MM.1S (cell line): ENCODE measurements around the gene MAGI1.

Experiments used
- DNase-seq: peaks from one replicate; pipeline ENCODE4 v3.0.0-alpha.2; 2015
- H2AFZ ChIP-seq: fragments of 300-600 bp; sonication (generic); 2 replicates; pipeline ENCODE4 v1.6.0; 2016; ENCODE audit warnings: antibody characterized with exemption, low read length
- H3F3A ChIP-seq: fragments of 300-600 bp; sonication (generic); 2 replicates; pipeline ENCODE4 v1.6.1; 2016; ENCODE audit warnings: mild to moderate bottlenecking, antibody characterized with exemption, low read length, moderate library complexity, mixed read lengths; ENCODE audit not compliant: insufficient read depth
- H3K27ac ChIP-seq: fragments of 300-600 bp; sonication (generic); 2 replicates; pipeline ENCODE4 v1.5.1; 2016; ENCODE audit warnings: mild to moderate bottlenecking, low read length
- H3K27me3 ChIP-seq: fragments of 300-600 bp; sonication (generic); replicated peaks from 2 replicates; pipeline ENCODE4 v1.6.0; 2016; ENCODE audit warnings: low read length; ENCODE audit not compliant: insufficient read depth
- H3K36me3 ChIP-seq: fragments of 300-600 bp; sonication (generic); replicated peaks from 2 replicates; pipeline ENCODE4 v1.6.1; 2016; ENCODE audit warnings: mild to moderate bottlenecking, low read length, mixed read lengths; ENCODE audit not compliant: insufficient read depth
- H3K4me1 ChIP-seq: fragments of 300-600 bp; sonication (generic); 2 replicates; pipeline ENCODE4 v1.6.1; 2016; ENCODE audit warnings: low read length, mixed read lengths
- H3K4me2 ChIP-seq: fragments of 300-600 bp; sonication (generic); 2 replicates; pipeline ENCODE4 v1.6.0; 2016; ENCODE audit warnings: low read depth, low read length
- H3K4me3 ChIP-seq: fragments of 300-600 bp; sonication (generic); 2 replicates; pipeline ENCODE4 v1.5.1; 2016; ENCODE audit warnings: low read length, mixed read lengths
- H3K79me2 ChIP-seq: fragments of 300-600 bp; sonication (generic); 2 replicates; pipeline ENCODE4 v1.6.1; 2016; ENCODE audit warnings: mixed run types, low read length, mixed read lengths
- H3K9ac ChIP-seq: fragments of 300-600 bp; sonication (generic); 2 replicates; pipeline ENCODE4 v1.6.1; 2016; ENCODE audit warnings: low read length, mixed read lengths
- H3K9me2 ChIP-seq: fragments of 300-600 bp; sonication (generic); replicated peaks from 2 replicates; pipeline ENCODE4 v1.6.1; 2016; ENCODE audit warnings: mild to moderate bottlenecking, low read length, mixed read lengths; ENCODE audit not compliant: insufficient read depth
- H3K9me3 ChIP-seq: fragments of 300-600 bp; sonication (generic); replicated peaks from 2 replicates; pipeline ENCODE4 v1.6.1; 2016; ENCODE audit warnings: mild to moderate bottlenecking, low read length, mixed read lengths; ENCODE audit not compliant: insufficient read depth
- H4K20me1 ChIP-seq: fragments of 300-600 bp; sonication (generic); 2 replicates; pipeline ENCODE4 v1.6.1; 2016; ENCODE audit warnings: mild to moderate bottlenecking, low read length, moderate library complexity, mixed read lengths; ENCODE audit not compliant: insufficient read depth
- CTCF ChIP-seq: fragments of 300-600 bp; sonication (generic); IDR thresholded peaks from 2 replicates; pipeline ENCODE4 v1.5.1; 2016; ENCODE audit warnings: antibody characterized with exemption, low read length, mixed read lengths
- EZH2 ChIP-seq: fragments of 300-600 bp; sonication (generic); optimal IDR thresholded peaks from 2 replicates; pipeline ENCODE3; 2017; ENCODE audit warnings: low read depth, mild to moderate bottlenecking, antibody characterized with exemption, low read length, mixed read lengths
- EZH2phosphoT487 ChIP-seq: fragments of 300-600 bp; sonication (generic); IDR thresholded peaks from 2 replicates; pipeline ENCODE4 v1.6.1; 2018; ENCODE audit warnings: antibody characterized with exemption, low read length

Gene MAGI1

GRCh38 chr3:65500398-65501306 lies 538.1 kb downstream of the MAGI1 start:
- no peak overlapping the region for H3K4me2 ChIP-seq
- DNase-seq, result no peak

GRCh38 chr3:65497846-65498245 lies 540.9 kb downstream of the MAGI1 start:
- no peaks in the 10 kb centered on the region for H3K27me3 ChIP-seq
- no peaks in the 10 kb centered on the region for H4K20me1 ChIP-seq
- H2AFZ ChIP-seq, result no peak overlapping the region
- H3K36me3 ChIP-seq, result no peaks in the 10 kb centered on the region
- H3K9me2 ChIP-seq, result no peaks in the 10 kb centered on the region
- H3K4me2 ChIP-seq, result no peak overlapping the region
- DNase-seq, result no peak
- no peaks in the 10 kb centered on the region for H3F3A ChIP-seq
- H3K79me2 ChIP-seq, result no peaks in the 10 kb centered on the region
- no peak overlapping the region for H3K27ac ChIP-seq
- TF ChIP-seq CTCF, result no peak
- TF ChIP-seq EZH2phosphoT487, result no peak
- TF ChIP-seq EZH2, result no peak
- no peaks in the 10 kb centered on the region for H3K4me1 ChIP-seq
- H3K4me3 ChIP-seq, result no peak overlapping the region
- no peak overlapping the region for H3K9ac ChIP-seq
- no peaks in the 10 kb centered on the region for H3K9me3 ChIP-seq

More at GRCh38 chr3:65500398-65501306, 538.1 kb downstream of the MAGI1 start:
- no peak overlapping the region for H2AFZ ChIP-seq
- H3K4me3 ChIP-seq, result no peak overlapping the region
- no peak overlapping the region for H3K27ac ChIP-seq
- no peaks in the 10 kb centered on the region for H3K36me3 ChIP-seq
- H4K20me1 ChIP-seq, result no peaks in the 10 kb centered on the region
- H3K27me3 ChIP-seq, result no peaks in the 10 kb centered on the region
- no peak for TF ChIP-seq EZH2phosphoT487
- no peak overlapping the region for H3K9ac ChIP-seq
- no peaks in the 10 kb centered on the region for H3K9me2 ChIP-seq
- H3K9me3 ChIP-seq, result no peaks in the 10 kb centered on the region
- H3F3A ChIP-seq, result no peaks in the 10 kb centered on the region
- no peaks in the 10 kb centered on the region for H3K79me2 ChIP-seq
- no peaks in the 10 kb centered on the region for H3K4me1 ChIP-seq

- Histone ChIP-seq H3K36me3 (no peaks in the 10 kb centered on the region), H3K9me2 (no peaks in the 10 kb centered on the region), H3K9me3 (no peaks in the 10 kb centered on the region), H3K79me2 (no peaks in the 10 kb centered on the region), H3K9ac (no peak overlapping the region), H3K4me3 (no peak overlapping the region), H3F3A (no peaks in the 10 kb centered on the region), H3K4me1 (no peaks in the 10 kb centered on the region), H3K4me2 (no peak overlapping the region), H4K20me1 (no peaks in the 10 kb centered on the region), H3K27me3 (no peaks in the 10 kb centered on the region), H3K27ac (no peak overlapping the region), H2AFZ (no peak overlapping the region)
- TF ChIP-seq EZH2 (no peak), CTCF (no peak), EZH2phosphoT487 (no peak)
- no peak for DNase-seq
Observed at GRCh38 chr3:65497236-65497635, 541.5 kb downstream of the MAGI1 start.

GRCh38 chr3:65493938-65494337 lies 544.8 kb downstream of the MAGI1 start:
- H3K27me3 ChIP-seq, result no peaks in the 10 kb centered on the region
- H3K9me2 ChIP-seq, result no peaks in the 10 kb centered on the region
- no peak overlapping the region for H3K4me3 ChIP-seq
- H3K27ac ChIP-seq, result no peak overlapping the region
- no peak overlapping the region for H3K4me2 ChIP-seq
- no peak for DNase-seq
- no peaks in the 10 kb centered on the region for H3K9me3 ChIP-seq
- H3K9ac ChIP-seq, result no peak overlapping the region
- H3F3A ChIP-seq, result no peaks in the 10 kb centered on the region
- H2AFZ ChIP-seq, result no peak overlapping the region
- no peaks in the 10 kb centered on the region for H3K36me3 ChIP-seq
- no peaks in the 10 kb centered on the region for H3K4me1 ChIP-seq
- no peaks in the 10 kb centered on the region for H3K79me2 ChIP-seq
- H4K20me1 ChIP-seq, result no peaks in the 10 kb centered on the region
- no peak for TF ChIP-seq CTCF
- TF ChIP-seq EZH2, result no peak
- TF ChIP-seq EZH2phosphoT487, result no peak
